ENCODE data around the gene NUP188.

NUP188 gene, protein sequence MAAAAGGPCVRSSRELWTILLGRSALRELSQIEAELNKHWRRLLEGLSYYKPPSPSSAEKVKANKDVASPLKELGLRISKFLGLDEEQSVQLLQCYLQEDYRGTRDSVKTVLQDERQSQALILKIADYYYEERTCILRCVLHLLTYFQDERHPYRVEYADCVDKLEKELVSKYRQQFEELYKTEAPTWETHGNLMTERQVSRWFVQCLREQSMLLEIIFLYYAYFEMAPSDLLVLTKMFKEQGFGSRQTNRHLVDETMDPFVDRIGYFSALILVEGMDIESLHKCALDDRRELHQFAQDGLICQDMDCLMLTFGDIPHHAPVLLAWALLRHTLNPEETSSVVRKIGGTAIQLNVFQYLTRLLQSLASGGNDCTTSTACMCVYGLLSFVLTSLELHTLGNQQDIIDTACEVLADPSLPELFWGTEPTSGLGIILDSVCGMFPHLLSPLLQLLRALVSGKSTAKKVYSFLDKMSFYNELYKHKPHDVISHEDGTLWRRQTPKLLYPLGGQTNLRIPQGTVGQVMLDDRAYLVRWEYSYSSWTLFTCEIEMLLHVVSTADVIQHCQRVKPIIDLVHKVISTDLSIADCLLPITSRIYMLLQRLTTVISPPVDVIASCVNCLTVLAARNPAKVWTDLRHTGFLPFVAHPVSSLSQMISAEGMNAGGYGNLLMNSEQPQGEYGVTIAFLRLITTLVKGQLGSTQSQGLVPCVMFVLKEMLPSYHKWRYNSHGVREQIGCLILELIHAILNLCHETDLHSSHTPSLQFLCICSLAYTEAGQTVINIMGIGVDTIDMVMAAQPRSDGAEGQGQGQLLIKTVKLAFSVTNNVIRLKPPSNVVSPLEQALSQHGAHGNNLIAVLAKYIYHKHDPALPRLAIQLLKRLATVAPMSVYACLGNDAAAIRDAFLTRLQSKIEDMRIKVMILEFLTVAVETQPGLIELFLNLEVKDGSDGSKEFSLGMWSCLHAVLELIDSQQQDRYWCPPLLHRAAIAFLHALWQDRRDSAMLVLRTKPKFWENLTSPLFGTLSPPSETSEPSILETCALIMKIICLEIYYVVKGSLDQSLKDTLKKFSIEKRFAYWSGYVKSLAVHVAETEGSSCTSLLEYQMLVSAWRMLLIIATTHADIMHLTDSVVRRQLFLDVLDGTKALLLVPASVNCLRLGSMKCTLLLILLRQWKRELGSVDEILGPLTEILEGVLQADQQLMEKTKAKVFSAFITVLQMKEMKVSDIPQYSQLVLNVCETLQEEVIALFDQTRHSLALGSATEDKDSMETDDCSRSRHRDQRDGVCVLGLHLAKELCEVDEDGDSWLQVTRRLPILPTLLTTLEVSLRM (N-terminal part only)

DNA sequence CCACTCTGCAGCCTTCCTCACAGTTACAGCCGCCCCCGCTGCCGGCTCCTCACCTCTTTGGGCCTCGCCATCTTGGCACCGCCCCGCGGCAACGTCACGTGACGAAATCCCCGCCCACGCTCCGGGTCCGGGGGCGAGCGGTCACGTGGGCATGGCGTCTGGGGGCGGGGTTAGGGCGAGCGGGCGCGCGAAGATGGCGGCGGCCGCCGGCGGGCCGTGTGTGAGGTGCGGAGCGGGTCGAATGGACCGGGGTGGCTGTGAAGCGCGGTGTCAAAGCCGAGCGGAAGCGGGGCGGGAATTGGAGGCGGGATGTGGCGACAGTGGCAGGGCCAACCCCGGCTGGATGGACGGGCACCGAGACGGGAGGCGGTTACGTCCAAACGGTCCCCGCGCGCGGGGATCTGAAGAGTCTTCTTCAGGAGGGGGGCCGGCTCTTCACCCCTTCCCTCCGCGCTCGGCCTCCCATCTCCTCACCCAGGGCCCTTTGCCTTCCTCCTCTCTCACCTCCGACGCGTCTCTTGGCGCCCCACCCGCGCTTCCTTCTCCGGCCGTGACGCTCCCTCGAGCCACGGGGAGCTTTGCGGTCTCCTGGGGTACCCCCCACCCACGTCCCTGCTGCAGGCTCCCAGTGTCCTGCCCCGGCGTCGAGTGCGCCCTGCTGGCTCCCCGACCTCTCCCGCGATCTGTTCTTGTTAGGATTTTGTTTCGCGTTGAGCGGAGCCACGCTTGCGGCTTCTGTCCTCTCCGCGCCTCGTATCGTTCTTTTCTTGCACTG lies at the start of gene NUP188, which contains the start of gene DOLK:
NUP188 (plus strand) TSS at position 173 of the 775 bp plus-strand sequence; CDS start at position 194, 21 bp downstream.
DOLK (minus strand) TSS at position 77 of the 775 bp plus-strand sequence. CDS start 300 bp downstream, outside the sequence.
- DNase-seq, result peak; percentile 95 to 97

DNA sequence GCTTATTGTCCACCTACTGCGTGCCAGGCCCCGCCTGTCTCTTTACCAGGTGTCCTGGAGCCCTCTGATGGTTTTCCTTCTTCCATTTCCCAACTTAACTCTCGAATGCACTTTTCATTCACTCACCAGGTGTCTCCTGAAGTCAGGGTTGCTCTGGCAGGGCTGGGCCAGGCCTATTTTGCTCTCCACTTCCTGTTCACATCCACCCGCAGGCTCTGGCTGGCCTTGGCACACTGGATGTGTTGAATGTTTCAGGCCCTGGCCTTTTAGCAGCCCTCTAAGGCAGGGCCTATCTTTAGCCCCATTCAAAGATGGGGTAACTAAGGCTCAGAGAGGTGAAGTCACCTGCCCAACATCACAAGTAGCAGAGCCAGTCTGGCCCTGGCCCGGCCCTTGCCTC lies 49.1 kb upstream of the NUP188 start:
- no peak for DNase-seq

DNA sequence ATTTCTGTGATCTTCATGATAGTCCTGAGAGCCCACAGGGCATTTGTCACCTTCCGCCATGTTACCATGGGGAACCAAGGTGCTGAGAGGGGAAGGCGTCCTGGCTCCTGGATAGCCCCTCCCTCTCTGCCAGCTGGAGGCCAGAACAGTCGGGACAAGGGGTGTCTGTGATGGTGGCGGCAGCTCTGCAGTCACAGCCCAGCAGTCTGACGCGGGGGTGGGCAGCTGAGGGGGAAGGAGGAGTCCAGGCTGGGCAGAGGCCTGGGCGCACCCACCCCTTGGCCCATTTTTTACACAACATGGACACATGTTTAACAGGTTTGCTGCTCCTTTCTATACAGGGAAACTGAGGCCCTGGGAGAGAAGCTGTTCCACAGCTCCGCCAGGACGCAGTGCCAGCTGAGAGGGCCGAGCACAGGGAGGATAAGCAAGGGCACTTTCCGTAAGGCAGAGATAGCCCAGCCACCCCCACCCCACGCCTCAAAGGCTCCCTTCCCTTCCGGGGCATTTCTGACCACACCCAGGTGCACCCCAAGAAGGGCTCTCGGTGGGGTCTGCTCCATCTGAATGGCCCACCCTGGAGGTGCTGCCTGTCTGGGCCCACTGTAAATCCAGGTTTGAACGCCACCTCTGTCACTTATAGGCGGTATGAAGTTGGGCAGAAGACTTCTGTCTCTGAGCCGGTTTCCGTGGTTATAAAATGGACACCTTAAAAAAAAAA lies 48.5 kb upstream of the NUP188 start:
- DNase-seq, result no peak

DNA sequence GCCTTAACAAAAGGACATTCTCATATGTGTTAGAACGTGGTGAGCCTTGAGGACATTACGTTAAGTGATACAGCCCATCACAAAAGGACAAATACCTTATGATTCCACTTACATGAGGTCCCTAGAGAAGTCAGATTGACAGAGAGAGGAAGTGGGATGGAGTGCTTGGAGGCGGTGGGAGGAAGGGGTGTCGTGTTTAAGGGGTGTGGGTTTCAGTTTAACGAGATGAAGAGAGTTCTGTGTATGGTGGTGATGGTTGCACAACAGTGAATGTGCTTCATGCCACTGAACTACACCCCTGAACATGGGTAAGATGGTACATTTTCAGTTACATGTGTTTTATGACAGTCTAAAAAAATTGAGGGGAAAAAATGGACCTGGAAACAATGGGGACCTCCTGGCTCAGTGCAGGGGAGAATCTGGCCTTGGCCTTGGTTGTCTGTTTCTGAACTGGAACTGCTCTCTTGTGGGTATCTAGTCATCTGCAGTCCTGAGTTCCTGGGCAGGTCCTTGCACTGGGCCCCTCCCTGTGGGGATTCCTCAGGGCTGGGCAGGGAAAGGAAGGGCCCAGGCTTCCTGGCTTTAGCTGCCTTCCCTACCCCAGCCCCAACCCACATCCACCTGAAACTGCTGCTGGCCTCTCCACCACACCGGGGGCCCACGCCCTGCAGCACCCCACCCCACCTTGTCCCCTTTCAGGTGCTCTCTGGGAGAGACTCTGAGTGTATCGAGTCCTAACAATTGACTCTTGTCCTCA lies 47.8 kb upstream of the NUP188 start:
- peak in 1 of 2 donors; percentile 42 for DNase-seq

DNA sequence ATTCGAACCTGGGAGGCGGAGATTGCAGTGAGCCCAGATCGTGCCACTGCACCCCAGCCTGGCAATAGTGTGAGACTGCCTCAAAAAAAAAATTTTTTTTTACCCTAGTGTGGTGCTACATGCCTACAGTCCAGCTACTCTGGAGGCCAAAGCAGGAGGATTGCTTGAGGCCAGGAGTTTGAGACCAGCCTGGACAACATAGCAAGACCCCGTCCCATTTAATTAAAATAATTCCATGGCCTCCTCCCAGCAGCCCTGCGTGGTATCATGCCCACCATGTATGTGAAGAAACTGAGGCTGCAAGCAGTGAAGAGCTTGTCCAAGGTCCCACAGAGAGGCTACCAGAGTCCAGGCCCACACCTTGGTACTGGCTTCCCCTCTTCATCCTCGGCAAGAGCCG lies 46.1 kb upstream of the NUP188 start:
- no peak for DNase-seq

DNA sequence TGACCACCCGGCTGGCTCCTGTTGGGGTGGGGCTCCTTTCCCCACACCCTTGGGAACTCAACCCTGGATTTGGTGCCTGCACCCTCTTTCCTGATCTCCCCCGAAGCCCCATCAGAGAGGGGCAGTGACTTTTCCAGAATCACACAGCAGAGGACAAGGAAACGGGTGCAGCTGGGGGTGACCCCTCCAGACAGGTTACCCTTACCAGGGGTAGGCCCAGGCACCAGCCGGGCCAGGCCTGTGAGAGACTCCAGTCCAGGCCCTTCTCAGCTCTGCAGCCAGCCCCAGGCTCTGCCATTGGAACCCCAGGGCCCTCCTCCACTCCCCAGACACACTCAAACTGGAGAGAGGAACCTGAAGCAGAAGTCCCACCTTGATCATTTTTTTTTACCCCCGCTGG lies 45.7 kb upstream of the NUP188 start:
- no peak for DNase-seq

DNA sequence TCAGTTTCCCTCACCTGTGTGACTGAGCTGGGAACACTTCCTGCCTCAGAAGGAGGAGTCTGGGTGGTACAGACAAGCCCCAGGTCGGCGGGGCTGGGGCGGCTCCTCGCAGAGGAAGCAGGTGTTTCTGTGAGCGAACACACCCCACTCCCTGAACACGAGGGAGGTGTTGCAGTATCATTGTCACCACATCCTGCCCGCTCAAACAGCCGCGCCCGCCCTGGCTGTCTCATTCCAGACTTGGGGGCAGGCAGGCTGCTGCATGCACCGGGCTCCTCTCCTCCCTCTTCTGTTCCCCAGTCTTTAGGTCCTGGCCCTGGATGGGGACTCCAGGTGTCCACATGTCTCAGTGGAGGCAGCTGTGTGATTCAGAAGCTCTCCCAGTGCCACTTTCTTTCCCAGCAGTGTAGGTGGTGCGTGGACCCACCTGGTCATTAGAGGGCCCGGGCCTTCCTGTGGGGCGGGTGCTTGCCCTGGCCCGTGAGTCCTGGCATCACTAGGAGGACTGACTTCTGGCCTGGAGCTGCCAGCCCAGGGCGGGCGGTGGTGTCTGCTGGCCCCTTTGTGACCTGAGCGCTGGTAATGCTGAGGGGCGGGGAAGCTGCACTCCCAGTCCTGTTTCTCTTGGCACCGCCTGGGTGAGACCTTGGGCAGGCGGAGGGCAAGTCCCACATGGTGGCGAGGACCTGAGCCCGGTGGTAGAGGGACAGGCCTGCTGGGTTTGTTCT lies 45.0 kb upstream of the NUP188 start:
- DNase-seq, result peak; percentile 87 to 88

DNA sequence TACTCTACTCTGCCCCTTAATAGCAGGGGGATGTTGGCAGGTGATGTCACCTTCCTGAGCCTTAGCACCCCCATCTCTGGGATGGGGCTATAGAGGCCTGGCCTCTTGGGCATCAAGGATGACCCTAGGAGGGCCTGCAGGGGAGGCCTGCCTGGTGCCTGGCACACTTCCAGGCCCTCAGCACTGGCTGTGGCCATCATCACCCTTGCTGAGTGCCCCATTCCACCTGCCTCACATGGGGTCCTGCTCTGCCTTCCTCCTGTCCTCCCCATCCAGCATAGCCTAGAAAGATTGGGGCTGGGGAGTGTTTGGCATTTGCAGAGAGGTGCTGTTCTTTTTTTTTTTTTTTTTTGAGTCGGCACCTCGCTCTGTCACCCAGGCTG lies 44.4 kb upstream of the NUP188 start:
- no peak for DNase-seq

DNA sequence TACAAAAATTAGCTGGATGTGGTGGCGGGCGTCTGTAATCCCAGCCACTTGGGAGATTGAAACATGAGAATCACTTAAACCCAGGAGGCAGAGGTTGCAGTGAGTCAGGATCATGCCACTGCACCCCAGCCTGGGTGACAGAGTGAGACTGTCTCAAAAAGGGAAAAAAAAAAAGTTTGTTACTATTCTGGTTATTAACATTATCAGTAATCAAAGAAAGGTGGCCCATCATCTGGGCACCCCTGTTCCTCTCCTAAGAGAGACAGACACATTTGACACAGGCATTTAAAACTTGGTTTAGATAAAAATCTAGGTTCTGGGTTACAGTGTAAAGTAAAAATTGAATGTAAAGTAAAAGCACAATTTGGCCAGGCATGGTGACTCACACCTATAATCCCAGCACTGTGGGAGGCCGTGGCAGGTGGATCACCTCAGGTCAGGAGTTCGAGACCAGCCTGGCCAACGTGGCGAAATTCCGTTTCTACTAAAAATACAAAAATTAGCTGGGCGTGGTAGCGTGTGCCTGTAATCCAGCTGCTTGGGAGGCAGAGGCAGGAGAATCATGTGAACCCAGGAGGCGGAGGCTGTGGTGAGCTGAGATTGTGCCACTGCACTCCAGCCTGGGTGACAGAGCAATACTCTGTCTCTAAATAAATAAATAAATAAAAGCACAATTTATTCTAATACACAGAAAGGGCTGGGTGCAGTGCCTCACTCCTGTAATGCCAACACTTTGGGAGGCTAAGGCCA lies 43.5 kb upstream of the NUP188 start:
- DNase-seq, result no peak

DNA sequence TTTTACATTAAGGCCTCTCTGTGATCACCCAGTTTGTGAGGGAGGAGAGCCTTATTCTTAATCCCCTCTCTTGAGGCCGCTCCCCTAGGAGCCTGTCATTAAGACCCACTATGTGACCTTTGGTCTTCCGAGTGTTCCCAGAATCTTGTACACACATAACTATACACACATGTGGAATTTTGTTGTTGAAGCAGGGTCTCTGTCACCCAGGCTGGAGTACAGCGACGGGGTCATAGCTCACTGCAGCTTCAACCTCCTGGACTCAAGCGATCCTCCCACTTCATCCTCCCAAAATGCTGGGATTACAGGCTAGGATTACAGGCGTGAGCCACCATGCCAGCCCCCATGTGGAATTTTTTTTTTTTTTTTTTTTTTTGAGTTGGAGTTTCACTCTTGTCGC lies 41.5 kb upstream of the NUP188 start:
- no peak for DNase-seq

DNA sequence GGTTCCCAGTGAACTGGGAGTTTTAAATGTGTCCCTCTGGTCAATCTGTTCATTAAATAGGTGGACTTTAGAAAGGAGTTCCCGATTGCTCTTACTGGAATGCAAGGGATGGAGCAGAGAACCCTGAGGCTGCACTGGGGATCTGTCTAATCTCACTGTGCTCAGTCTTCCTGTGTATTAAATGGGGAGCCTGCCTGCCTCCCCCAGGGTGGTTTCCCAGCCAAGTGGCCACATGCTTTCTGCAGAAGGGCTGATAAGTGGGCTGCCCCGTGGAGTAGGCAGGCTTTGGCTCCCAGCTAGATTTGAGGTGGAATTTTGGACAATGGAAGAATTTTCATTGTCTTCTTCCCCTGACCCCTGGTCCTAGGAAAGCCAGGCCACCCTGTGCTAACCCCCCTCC lies 40.8 kb upstream of the NUP188 start:
- no peak for DNase-seq

DNA sequence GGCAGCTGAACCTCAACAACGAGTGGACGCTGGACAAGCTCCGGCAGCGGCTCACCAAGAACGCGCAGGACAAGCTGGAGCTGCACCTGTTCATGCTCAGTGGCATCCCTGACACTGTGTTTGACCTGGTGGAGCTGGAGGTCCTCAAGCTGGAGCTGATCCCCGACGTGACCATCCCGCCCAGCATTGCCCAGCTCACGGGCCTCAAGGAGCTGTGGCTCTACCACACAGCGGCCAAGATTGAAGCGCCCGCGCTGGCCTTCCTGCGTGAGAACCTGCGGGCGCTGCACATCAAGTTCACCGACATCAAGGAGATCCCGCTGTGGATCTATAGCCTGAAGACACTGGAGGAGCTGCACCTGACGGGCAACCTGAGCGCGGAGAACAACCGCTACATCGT lies 39.1 kb upstream of the NUP188 start:
- DNase-seq, result no peak

DNA sequence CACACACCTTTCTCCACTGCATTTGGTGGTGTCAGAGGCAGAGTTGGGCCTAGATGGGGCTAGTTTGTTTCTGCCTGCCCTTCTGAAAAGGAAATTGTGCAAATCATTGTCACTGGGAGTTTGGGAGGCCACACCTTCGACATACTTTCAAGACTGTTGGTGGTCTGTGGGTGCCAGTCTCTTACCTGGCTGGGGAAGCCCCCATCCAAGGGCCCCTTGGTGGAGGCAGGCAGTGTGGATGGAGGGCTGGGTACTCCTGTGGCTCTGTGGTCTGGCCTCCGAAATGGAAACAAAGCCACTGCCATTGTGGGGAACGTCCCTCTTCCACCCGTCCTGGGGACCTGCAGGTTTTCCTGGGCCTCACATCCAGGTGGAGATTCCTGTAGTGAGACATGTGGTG lies 37.6 kb upstream of the NUP188 start:
- DNase-seq, result no peak

DNA sequence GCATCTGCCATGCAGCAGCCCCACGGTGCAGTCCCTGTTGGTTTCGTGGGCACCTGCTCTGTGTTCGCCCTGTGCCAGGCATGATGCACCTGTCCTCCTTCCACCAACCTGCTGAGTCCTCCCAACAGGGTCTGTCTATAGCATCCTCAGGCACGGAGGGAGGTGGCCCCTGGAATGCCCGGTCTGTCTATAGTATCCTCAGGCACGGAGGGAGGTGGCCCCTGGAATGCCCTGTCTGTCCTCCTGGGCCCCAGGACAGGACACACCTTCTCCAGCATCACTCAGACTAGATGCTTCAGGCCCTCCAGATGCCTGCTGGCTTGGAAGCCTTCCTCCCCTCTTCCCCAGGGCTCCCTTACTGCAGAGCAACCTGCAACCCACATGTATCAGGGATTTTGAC lies 36.6 kb upstream of the NUP188 start:
- DNase-seq, result no peak

DNA sequence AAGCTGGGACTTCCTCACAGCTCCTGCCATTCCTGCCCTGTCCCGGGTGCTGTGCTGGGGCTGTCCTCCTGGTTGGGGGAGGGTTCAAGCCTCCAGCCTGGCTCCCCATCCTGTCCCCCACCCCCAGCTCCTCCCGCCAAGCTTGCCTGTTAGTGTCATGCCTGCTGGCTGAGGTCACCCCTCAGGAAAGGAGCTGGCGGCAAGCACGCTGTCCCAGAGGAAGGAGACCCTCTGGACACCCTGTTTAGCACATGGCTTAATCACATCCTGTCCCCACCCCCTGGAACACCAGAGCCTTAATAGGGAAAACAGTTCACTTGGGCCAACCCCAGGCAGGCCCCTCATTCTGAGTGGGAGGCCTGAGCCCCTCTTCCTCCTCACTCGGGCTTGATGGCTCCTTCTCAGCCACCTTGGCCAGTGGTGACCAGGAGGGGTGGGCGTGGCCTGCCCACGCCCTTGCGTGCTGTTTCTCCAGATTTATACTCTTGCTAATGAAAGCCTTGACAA lies 35.9 kb upstream of the NUP188 start:
- DNase-seq, result no peak

DNA sequence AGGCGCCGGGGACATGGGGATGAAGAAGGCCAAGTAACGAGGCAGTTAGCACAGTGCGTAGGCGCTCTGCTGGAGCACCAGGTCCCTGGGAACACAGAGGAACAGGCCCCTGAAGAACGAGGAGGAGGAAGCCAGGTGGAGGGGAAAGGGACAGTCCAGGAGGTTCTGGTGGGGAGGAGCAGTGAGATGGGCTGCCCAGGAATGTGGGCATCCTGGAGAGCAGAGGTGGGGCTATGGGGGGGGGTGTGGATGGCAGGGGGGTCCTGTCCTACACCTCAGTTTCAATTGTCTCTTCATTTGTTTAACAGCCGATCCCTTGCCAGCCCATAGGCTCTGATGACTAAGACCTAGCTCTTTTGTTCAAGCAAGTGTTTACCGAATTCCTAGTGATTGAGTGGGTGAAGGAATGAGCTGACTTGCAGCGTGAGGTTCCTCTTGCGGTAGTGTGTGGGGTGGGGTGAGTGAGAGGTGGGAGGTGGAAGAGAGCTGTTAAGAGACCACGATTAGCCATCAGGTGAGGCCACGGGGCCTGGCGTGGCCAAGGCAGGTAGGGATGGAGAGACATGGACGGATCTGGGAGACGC lies 35.1 kb upstream of the NUP188 start:
- DNase-seq, result no peak

DNA sequence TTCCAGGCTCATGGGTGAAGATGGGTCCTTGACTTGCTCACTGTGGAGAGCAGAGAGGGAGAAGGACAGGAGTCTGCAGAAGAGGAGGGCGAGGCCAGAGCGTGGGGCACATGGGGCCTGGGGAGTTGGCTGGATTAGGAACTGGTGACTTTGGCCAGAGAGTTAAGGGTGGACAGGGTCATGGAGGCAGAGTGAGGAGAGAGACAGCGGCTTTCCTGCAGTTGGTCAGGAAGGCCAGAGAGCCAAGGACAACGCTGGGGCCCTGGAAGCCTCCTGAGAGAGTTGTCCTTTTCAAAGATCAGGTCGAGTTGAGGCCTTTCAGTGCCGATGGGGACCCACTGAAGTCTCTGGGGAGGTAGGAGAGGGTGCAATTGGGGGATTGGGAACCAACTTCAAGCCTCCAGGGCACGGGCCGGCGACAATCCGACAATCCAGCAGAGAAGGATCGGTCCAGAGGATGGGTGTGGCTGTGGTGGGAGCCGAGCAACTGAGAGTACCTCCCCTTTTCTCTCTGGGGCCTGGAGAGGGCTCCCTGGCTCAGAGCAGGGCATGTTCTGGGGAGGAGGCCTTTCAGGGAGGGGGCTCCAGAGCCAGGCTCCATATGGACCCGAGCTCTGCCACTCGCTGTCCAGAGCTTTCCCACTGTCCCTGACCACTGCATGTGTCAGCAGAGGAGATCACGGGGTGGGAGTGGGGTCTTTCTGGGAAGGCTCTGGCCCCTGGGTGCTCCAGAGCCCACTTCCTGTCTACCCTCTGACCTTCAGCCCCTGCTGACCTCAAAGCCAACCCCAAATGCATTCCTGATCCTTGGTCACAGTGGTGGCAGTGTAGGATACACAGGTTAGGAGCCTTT lies 34.2 kb upstream of the NUP188 start:
- DNase-seq, result no peak

Data from CD4-positive, alpha-beta T cell treated with Interleukin-4 for 1 hour (primary cell).